T47D (cell line): ENCODE measurements around the gene RHEB.

Experiments
- DNase-seq, 2 experiments: peaks; one replicate each; pipeline versions ENCODE4 v3.0.0 to v3.0.0-alpha.2; 2011 to 2012; ENCODE audit warnings: low read depth in 1 of 2, low spot score in 1 of 2
- JUND ChIP-seq: IDR thresholded peaks from 2 replicates; pipeline ENCODE4 v1.6.1; 2012; ENCODE audit warnings: low read depth
- in situ Hi-C: cut with HindIII; loops from 2 replicates; pipeline ENCODE4 v1.10.0; 2016; ENCODE audit warnings: low sequenced_read_pairs, low pct_unique_long_range_greater_than_20kb

The RHEB gene

GRCh38 chr7:151488096-151488495 lies 31.6 kb downstream of the RHEB start:
- DNase-seq: no peak
- in situ Hi-C loops: no loop called here
- TF ChIP-seq JUND: no peak

- in situ Hi-C loops: no loop called here
- no peak for TF ChIP-seq JUND
- no peak for DNase-seq
Observed at GRCh38 chr7:151487228-151487627, 32.5 kb downstream of the RHEB start.

GRCh38 chr7:151486074-151486473 lies 33.6 kb downstream of the RHEB start:
- in situ Hi-C loops: no loop called here
- no peak for TF ChIP-seq JUND
- DNase-seq: no peak

GRCh38 chr7:151484971-151485707 lies 34.6 kb downstream of the RHEB start:
- no peak for DNase-seq
- in situ Hi-C loops: no loop called here
- no peak for TF ChIP-seq JUND

- in situ Hi-C loops: no loop called here
- TF ChIP-seq JUND: no peak
- no peak for DNase-seq
Observed at GRCh38 chr7:151483711-151483983, 36.0 kb downstream of the RHEB start.

GRCh38 chr7:151482883-151483710 lies 36.6 kb downstream of the RHEB start:
- DNase-seq: no peak
- TF ChIP-seq JUND: no peak
- in situ Hi-C loops: no loop called here

- in situ Hi-C loops: no loop called here
- no peak for TF ChIP-seq JUND
- no peak for DNase-seq
Observed at GRCh38 chr7:151481650-151482505, 37.8 kb downstream of the RHEB start.

GRCh38 chr7:151477867-151478266 lies 41.8 kb downstream of the RHEB start:
- in situ Hi-C loops: no loop called here
- no peak for DNase-seq
- no peak for TF ChIP-seq JUND

- in situ Hi-C loops: no loop called here
- no peak for DNase-seq
Observed at GRCh38 chr7:151472644-151473380, 46.9 kb downstream of the RHEB start.

GRCh38 chr7:151470711-151471110 lies 49.0 kb downstream of the RHEB start:
- no peak for DNase-seq
- in situ Hi-C loops: no loop called here
- no peak for TF ChIP-seq JUND

More at GRCh38 chr7:151472644-151473380, 46.9 kb downstream of the RHEB start:
- TF ChIP-seq JUND: no peak

- in situ Hi-C loops: no loop called here
- TF ChIP-seq JUND: no peak
- no peak for DNase-seq
Observed at GRCh38 chr7:151469281-151469680, 50.4 kb downstream of the RHEB start.
